HG03558 (cell line): ENCODE results near the gene TNS3.

Experiments
- ATAC-seq: cut with Tn5 transposase; IDR thresholded peaks from one replicate; pipeline ENCODE4 v1.9.1; 2021; ENCODE audit warnings: moderate number of reproducible peaks; ENCODE audit not compliant: unreplicated experiment; ENCODE audit errors: extremely low read depth

The TNS3 gene

DNA sequence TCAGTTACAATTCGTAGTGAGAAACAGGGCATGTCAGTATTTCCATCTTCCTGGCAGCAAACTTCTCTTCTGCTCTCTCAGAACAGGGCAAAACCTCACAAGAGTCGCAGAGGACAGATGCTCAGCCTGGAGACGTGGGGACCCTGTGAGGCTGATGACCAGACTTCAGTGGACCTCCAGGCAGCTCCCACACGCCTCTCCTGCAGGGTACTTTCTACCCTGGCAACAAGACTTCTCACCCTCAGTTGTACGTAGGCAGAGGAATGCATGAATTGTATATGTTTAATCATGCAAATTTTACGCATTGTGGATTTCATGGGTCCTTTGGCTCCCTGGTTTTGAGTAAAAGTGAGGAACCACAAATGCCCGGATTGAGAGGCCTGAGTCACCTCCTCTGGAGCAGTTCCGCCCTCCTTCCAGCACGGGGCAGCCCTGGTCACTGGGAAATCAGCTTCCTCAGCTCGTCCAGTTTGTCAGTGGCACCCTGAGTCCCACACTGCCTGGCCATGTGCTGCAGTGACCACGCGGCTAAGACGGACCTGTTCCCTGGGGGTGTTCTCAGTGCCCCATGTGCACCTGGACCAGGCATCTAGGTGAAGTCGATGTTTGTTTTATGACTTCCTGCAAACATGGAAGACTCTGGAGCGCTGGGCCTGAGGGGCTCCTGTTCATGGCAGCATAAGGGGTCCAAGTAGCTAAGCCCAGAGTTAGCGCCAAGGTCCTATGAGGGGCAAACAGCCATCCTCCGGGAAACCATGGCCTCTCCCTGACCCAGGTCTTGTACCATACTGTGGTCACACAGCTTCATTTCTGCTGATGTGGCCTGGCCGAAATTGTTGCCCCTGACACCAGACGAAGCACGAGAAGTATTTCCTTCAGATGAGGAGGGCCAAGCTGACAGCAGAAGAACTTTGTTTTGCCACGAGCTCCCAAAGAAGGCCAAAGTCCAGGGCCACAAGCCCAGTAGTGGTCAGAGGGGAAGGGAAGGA lies 165.1 kb downstream of the TNS3 start:
- ATAC-seq: no peak

DNA sequence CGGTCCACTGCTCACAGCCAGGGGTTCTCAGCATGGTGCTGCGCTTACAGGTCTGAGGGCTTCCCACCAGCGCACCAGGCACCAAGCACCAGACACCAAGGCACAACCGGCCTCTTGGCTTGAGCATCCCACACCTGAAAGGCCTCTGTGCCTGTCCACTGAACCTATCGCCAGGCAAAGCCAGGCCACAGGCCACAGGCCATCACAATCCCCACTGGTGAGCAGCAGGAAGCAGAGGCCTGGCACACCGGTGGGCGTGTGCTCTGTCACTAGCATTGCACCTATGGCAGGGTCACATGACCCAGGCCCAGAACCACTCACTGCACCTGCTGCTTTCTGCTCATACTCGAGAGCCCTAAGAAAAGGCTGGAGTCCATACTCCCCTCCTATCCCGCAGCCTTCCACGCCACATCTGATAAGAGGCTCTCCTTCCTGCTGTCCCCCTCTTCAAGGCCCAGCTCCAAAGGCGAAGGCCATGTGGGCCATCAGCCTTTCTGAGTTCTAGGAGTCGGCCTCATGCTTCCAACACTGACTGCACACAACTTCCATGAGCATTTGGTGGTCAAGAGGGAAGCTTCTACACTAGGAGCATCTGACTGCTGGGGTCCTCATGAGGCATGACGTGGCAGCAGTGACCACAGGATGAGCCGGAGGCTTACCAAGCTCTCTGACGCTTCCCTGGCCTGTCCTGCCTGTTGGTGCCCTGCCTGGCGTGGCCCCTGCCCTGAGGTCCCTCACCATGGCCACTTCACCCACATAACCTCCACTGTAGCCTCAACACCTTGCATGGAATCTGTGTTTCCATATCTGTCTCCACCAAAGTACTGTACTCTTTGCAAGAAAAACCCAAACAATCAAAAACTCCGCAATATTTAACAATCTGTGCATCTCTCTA lies 166.3 kb downstream of the TNS3 start:
- no peak for ATAC-seq

DNA sequence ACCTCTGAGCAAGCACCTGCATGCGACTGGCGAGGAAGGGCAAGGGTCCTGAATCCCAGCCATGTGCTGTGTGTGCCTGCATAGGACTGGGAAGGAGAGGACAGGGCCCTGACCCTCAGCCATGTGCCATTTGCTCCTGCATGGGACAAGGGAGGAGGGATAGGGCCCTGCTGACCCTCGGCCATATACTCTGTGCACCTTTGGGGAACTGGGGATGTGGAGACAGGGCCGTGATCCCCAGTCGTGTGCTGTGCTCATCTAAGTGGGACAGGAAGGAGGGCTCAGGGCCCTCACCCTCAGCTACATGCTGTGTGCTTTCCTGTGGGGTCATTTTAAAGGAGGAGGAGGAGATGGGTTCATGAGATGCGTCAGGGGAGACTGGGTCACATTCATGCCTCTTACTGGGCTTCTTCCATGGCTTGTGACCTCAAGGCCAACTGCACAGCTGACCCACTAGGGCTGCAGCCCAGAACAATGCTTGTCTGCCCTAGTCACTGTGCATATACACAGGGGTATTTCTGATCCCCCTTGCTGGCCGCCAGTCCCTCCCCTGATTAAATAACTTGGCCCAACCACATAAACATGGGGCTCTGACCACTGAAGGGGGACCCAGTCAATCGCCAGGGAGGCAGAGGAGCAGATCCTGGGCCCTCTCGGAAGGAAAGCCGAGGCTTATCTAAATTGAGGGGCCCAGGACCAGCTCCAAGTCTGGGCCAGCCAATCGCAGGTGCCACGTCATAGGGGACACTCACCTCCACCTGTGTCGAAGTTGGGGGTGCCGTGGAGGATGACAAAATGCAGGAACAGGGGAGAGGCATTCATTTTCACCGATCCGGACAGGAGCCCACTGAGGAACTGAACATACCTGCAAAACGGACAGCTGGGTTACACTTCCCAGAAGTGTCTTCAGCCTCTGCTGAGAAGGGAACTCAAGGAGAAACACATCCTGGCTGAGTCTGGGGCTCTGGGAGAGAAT lies 167.3 kb downstream of the TNS3 start:
- ATAC-seq: no peak

DNA sequence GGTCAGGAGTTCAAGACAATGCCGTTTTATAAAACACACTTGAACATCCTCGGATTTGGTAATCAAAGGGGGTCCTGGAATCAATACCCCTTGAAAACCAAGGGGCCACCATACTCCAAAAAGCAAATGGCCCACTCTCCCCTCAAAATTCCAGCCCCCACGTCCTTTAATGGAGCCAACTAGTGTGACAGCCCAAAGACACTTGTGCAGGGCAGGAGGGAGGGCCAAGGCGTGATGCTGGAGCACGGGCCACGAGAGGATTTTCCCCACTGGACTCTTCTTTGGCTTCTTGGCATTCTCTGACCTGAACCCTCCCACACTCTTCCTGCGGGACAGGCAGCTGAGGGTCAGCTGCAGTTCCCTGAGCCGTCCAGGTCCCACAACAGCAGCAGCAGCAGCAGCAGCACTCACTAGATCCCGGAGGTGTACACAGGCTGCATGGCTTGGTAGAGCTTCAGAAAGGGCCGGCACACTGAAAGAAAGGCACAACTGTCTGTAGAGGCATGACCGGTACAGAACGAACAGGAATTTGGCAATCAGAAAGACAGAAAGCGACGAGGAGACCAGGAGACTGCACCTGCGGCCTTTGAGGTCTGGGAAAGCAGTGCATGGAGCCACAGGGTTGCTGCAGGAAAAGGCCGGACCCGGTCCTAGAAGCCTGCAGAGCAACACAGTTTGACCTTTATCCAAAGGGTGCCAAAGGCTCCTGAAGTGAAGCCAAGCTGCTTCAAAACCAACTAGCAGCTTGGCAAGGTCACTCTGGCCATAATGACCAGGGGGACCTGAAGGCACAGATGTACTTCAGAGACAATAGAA lies 168.2 kb downstream of the TNS3 start:
- no peak for ATAC-seq

DNA sequence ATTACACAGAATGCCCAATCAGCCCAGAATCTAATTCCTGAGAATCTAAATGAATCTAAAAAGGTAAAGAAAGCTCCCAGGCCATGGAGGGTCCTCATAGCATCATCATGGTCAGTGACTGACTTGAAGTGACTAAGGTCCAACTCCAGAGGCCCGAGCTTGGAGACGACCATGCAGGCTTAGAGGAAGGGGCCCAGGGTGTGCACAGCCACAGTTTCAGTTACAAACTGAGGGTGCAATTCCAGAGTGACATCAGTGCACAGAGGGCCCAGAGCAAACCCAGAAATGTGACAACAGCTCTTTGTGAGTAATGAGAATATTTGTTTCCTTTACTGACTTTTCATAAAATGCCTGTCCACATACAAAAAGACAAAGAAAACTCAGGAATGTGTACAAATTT lies 170.0 kb downstream of the TNS3 start:
- no peak for ATAC-seq

DNA sequence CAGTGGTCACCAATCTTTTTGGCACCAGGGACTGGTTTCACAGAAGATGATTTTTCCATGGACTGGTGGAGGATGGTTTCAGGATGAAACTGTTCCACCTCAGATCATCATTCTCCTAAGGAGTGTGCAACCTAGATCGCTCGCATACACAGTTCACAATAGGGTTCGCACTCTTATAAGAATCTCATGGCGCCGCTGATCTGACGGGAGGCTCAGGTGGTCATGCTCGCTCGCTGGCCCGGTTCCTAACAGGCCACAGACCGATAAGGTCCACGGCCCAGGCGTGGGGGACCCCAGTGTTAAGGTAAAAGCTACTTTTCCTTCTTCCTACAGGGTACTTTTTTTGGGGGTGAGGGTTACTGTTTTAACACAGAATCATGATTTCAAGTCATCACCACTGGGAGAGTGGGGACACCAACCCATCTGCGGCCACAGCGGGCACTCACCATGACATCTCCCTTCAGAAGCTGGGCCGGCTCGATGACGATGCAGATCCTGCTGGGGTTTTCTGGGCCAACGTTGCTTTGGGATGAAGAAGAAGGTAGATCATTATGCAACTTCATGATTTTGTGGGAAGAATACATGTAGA lies 170.5 kb downstream of the TNS3 start:
- ATAC-seq: no peak

DNA sequence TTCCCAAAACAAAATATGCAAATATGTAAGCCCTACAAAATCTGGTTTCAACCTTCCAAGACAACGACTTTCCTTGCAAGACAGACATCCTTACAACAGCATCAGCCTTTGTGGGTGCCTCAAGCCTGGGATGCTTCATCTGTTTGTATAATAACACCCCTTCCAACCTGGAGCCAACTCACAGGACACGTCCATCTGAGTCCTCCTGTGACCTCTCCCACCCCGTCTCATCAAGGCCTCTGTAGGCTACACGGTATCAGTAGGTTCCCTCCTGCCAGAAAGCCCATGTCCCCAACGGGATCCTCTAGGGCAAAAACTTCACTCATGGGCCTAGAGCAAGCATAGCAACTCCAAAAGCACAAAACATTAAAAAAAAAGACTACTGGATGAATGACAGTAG lies 173.2 kb downstream of the TNS3 start:
- no peak for ATAC-seq

DNA sequence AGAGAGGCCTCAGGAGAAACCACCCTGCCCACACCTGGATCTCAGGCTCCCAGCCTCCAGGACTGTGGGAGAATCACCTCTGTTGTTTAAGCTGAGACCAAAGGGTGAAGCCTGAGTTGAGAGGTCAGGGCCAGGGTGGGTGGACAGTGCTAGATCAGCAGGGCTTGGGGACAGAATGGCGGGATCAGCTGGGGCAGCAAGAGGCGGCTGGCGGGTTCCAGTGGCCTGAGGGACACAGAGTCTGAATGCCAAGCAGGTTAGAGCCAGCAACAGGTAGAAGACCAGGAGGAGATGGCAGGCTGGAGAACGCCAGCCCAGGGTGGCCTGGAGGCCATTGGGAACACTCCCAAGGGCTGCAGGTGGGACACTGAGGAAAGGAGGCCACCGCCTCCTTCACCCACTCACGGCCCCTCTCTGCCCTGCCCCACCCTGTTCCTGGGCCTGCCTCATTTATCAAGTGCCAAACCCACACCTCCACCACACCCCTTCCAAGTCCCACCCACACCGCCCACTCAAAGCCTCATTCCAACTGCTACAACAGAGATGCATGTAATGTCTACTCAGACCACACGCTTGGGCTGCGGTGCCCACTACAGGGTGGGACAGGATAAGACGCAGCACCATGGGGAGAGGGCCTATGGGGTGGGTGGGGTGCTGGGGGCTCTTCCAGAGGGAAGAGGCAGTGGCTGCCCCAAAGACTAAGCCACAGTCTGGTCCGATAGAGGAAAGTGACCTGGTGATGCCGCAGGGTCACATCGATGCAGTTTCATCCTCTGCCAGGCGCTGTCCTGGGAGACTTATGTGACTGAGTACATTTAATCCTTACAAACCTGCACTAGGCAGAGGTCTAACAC lies 173.9 kb downstream of the TNS3 start:
- ATAC-seq: no peak

DNA sequence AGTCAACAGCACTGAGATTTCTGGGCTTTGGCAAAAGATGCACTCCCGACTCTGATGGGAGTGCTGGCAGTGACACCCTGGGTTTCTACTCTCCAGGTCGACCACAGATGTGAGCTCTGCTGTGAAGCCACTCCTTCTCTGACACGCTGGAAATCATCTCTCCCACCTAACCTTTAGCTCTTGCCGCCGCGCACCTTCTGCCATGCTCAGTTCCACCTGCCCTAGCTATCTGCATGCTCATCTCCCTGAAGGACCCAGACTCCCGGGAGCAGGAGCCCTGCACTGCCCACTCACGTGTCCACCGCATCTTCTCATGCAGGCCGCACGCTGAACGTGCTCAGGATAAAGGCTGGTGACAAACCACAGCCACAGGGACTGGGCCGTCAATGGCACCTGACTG lies 174.8 kb downstream of the TNS3 start:
- no peak for ATAC-seq

DNA sequence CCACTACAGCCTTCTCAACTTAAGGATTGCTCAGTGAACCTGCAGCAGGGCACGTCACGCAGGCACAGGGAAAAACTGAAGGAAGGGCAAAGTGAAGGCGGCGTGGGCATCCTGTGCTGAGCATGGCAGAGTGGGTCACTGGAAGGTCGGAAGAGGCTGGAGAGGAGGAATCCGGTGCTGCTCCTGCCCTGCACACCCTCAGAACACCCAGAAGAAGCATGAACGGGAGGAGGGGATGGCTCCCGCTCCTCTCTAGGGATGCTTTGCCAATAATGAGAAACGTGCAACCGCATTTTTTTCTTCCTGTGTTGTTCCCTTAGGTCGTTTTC lies 175.1 kb downstream of the TNS3 start:
- no peak for ATAC-seq

DNA sequence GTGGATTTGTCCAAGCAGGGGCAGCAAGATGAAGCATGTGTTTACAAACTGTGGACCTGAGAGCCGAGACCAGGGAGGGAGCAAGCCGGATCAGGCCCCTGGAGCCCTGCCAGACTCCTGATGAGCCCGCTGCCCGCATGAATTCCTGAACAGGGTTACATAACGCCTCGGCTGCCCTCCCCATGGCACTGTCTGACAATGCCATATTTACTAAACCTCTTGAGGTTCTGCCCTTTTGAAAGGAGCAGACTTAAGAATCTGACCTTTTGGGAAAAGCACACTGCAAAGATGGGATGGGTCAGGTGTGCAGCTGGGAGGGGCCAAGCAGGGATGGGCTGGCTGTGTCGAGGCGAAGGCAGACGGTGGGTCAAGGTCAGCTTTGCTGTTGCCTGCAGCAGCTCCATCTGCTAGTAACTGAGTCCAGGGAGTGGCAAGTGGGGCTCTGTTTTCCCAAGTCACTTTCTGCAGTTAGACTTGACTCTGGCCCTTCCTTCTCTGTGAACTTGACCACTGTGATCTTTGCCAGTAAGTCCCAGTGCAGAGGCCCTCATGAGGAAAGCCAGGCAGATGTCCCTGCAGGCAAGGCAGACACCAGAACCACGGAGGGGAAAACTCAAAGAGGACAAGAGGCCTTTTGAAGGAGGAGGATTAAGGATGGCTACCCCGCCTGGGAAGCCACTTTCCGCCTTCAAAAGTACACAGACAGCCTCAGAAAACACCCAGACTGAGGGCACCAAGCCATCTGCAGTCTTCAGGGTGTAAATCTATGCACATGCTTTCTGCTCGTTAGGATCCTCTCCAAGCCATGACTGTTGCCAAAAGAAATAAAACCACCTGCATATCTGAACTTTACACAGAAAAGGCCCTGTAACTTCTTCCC lies 175.8 kb downstream of the TNS3 start:
- ATAC-seq: no peak

DNA sequence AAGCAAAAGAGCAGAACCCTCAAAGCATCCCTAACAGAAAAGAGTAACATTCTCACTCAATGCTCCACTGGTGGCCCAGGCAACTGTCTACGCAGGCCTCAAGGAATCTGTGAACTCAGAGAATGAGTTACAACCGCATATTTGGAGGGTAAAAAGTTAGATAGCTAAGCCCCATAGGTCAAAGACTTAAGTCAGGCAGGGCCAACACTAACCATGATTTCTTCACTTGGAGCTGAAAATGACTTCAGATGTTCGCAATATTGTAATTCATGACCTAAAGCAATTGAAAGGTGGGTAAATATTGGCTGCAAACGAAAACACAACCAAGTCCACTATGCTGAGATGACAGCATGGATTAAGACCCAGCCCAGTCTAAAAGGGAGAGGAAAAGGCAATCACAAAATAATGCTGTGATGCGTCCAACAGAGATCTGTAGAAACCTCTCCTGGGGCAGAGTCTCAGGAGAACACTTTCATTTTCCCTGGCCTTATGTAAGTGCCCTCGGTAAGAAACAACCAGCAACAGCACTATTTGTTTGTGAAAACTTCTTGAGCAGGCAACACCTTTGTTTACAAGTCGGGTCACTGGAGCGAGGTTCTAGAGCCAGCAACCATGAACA lies 176.5 kb downstream of the TNS3 start:
- no peak for ATAC-seq

DNA sequence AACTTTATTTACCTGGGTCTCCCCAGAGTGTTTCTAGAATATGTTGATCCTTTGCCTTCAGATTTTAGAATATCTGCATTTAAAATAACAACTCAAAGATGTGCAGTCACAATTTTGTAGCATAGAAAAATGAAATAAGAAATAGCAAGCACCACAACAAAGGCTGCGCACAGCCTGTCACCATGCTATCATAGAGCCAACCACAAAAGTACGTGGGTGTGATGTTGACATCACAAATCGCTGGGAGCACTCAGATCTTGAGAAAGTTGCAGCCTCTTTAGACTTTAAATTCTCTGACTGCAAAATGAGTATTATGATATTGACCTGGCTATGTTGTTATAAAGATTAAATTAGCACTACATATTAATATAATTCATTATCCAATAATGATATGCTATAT lies 177.9 kb downstream of the TNS3 start:
- no peak for ATAC-seq

DNA sequence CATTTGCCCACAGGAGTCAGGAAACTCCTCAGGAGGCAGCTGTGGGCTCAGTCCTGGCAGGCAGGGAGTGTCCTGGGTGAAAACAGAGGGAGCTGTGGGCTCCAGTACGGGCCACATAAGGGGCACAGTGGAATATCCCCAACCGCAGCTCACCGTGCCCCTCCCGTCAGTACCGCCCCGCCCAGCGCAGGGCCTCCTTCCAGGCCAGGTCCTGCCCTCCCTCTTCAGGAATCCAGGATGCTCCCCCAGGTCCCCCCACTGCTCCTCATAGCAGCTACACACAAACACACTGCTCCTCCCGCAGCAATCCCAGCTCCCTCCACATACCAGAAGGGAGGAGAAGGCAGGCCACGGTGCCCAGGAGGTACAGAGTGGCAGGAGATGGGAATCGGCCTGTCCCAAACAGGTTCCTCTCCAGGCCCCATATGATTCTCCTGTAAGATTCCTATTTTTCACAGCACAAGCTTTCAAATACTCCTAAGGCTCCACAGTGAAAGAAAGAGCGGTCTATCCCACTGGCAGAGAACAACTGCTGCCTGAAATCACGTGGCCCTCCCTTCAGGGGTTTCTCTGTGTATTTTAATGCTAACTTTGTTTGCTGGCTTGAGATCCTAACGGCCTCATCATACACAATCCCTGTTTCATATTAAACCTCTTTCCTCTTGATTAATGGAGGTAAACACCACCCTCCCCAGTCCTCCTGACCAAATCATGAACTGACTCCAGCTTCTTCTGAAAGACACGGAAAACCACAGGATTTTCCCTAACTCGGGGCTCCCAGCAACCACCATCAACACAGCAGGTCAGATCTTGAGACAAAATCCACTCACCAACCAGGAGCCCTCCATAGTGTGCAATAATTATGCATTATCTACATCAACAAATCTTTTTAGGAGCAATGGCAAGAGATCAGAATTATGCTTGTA lies 178.7 kb downstream of the TNS3 start:
- no peak for ATAC-seq
